Measurements from ENCODE around the gene MYPN. TPM values are rescaled to one million over a fixed set of nuclear protein-coding genes. Genes with fewer than 3 reads are reported as not detected.

MYPN gene
- total RNA-seq, 2 donors from 2014 or later: not detected

DNA sequence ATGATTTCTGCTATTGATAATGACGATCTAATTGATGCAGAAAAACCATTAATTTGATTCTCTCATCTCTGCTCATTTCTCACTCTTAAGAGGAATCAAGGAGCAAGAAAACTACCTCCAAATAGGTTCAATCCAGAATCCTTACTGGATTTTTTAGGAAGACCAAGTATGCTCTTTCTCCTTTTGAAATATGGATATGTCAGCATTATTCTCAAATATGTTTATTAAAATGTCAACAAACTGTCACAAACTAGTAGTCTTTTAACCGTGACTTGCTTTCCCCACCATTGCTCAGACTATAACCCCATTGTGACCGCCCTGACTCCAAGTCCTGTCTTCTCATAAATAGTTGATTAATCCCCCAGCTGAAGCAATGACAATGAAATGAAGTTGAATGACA is 123.8 kb downstream of the MYPN start:
- Mint-ChIP-seq H3K9me3 (no peaks in the 10 kb centered on the region), H3K4me1 (peaks cover 11% of the 10 kb centered on the region), H3K27me3 (ENCODE audit: insufficient read depth) (peaks cover 43% of the 10 kb centered on the region), H3K4me3 (no peak overlapping the region), H3K36me3 (ENCODE audit: low read depth) (no peaks in the 10 kb centered on the region), H3K27ac (no peak overlapping the region)
- Histone ChIP-seq H3K27me3 (ENCODE audit: control insufficient read depth, insufficient read depth, low read length, poor library complexity, severe bottlenecking) (peaks cover 53% of the 10 kb centered on the region), H3K27ac (ENCODE audit: low read depth, low read length) (no peak overlapping the region), H3K4me1 (ENCODE audit: control insufficient read depth, insufficient read depth, low read length) (no peaks in the 10 kb centered on the region), H3K4me3 (ENCODE audit: low read length) (no peak overlapping the region), H3K9me3 (ENCODE audit: control insufficient read depth, low read length) (no peaks in the 10 kb centered on the region), H3K36me3 (ENCODE audit: control insufficient read depth, insufficient read depth, low read length) (no peaks in the 10 kb centered on the region), H3K9ac (ENCODE audit: extremely low read depth, low read length, poor library complexity, severe bottlenecking) (no peak overlapping the region)
- TF ChIP-seq, protein P1, sequence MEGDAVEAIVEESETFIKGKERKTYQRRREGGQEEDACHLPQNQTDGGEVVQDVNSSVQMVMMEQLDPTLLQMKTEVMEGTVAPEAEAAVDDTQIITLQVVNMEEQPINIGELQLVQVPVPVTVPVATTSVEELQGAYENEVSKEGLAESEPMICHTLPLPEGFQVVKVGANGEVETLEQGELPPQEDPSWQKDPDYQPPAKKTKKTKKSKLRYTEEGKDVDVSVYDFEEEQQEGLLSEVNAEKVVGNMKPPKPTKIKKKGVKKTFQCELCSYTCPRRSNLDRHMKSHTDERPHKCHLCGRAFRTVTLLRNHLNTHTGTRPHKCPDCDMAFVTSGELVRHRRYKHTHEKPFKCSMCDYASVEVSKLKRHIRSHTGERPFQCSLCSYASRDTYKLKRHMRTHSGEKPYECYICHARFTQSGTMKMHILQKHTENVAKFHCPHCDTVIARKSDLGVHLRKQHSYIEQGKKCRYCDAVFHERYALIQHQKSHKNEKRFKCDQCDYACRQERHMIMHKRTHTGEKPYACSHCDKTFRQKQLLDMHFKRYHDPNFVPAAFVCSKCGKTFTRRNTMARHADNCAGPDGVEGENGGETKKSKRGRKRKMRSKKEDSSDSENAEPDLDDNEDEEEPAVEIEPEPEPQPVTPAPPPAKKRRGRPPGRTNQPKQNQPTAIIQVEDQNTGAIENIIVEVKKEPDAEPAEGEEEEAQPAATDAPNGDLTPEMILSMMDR (conservative IDR thresholded peaks at IDR 0.05): no peak
- no peak for DNase-seq
- 80 to 89% methylated on average over 2 to 3 of the region's 3 CpGs for WGBS, 2 experiments (ENCODE audit: insufficient coverage in 1 of 2, insufficient read length in 1 of 2)

- Histone ChIP-seq H3K4me1 (ENCODE audit: control insufficient read depth, insufficient read depth, low read length) (no peaks in the 10 kb centered on the region), H3K9ac (ENCODE audit: extremely low read depth, low read length, poor library complexity, severe bottlenecking) (no peak overlapping the region), H3K4me3 (ENCODE audit: low read length) (no peak overlapping the region), H3K9me3 (ENCODE audit: control insufficient read depth, low read length) (no peaks in the 10 kb centered on the region), H3K36me3 (ENCODE audit: control insufficient read depth, insufficient read depth, low read length) (no peaks in the 10 kb centered on the region), H3K27me3 (ENCODE audit: control insufficient read depth, insufficient read depth, low read length, poor library complexity, severe bottlenecking) (peaks cover 35% of the 10 kb centered on the region), H3K27ac (ENCODE audit: low read depth, low read length) (no peak overlapping the region)
- TF ChIP-seq, protein P1 (conservative IDR thresholded peaks at IDR 0.05): no peak
- H3K27ac Mint-ChIP-seq: no peak overlapping the region
- peak; percentile 20 for DNase-seq
- H3K4me3 Mint-ChIP-seq: no peak overlapping the region
- 92 to 100% methylated on average over 2 of the region's 2 CpGs for WGBS, 2 experiments (ENCODE audit: insufficient coverage in 1 of 2, insufficient read length in 1 of 2)
- H3K36me3 Mint-ChIP-seq (ENCODE audit: low read depth): no peaks in the 10 kb centered on the region
- H3K27me3 Mint-ChIP-seq (ENCODE audit: insufficient read depth): peaks cover 34% of the 10 kb centered on the region
- H3K9me3 Mint-ChIP-seq: no peaks in the 10 kb centered on the region
- peaks cover 14% of the 10 kb centered on the region for H3K4me1 Mint-ChIP-seq
Measured at GRCh38 chr10:68235111-68235510, 125.8 kb downstream of the MYPN start.

GRCh38 chr10:68235581-68235980 is 126.3 kb downstream of the MYPN start:
- Histone ChIP-seq H3K9ac (ENCODE audit: extremely low read depth, low read length, poor library complexity, severe bottlenecking) (no peak overlapping the region), H3K4me3 (ENCODE audit: low read length) (no peak overlapping the region), H3K27ac (ENCODE audit: low read depth, low read length) (no peak overlapping the region), H3K36me3 (ENCODE audit: control insufficient read depth, insufficient read depth, low read length) (no peaks in the 10 kb centered on the region), H3K9me3 (ENCODE audit: control insufficient read depth, low read length) (no peaks in the 10 kb centered on the region), H3K27me3 (ENCODE audit: control insufficient read depth, insufficient read depth, low read length, poor library complexity, severe bottlenecking) (peaks cover 32% of the 10 kb centered on the region), H3K4me1 (ENCODE audit: control insufficient read depth, insufficient read depth, low read length) (no peaks in the 10 kb centered on the region)
- DNase-seq: no peak
- TF ChIP-seq, protein P1 (conservative IDR thresholded peaks at IDR 0.05): no peak
- Mint-ChIP-seq H3K9me3 (no peaks in the 10 kb centered on the region), H3K4me3 (no peak overlapping the region), H3K27ac (no peak overlapping the region), H3K36me3 (ENCODE audit: low read depth) (no peaks in the 10 kb centered on the region), H3K4me1 (peaks cover 14% of the 10 kb centered on the region), H3K27me3 (ENCODE audit: insufficient read depth) (peaks cover 34% of the 10 kb centered on the region)
